Measurements from ENCODE around the gene PPM1G. TPM values are rescaled to one million over a fixed set of nuclear protein-coding genes. Genes with fewer than 3 reads are reported as not detected.

Gene PPM1G
- total RNA-seq, 1 donor from 2014 or later: 157 TPM

DNA sequence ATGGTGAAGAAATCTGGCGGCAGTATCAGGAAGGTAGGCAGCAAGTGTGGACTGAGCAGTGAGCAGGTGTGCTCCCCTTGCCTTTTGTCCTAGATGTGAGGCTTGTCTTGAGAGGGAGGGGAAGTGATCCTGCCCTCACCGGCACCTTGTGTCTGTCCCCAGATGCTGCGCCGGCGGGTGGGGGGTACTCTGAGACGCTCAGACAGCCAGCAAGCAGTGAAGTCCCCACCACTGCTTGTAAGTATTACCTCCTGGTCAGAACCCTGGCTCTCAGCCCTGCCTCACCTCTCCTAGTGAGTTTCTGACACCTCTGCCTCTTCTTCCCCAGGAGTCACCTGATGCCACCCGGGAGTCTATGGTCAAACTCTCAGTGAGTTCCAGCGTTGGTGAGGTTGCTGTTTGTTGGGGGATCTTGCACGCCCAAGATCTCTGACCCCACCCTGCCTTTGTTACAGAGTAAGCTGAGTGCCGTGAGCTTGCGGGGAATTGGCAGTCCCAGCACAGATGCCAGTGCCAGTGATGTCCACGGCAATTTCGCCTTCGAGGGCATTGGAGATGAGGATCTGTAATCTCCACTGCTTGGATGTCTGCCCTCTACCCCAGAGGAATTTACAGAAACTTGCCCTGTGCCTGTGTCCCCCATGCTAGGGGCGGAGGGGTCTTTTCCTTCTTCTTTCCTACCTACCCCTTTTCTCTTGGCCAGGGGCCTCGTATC is 33.1 kb downstream of the PPM1G start:
- peak overlapping the region; percentile 86 for H3K27ac Mint-ChIP-seq (ENCODE audit: unreplicated experiment)
- TF ChIP-seq, protein P1, sequence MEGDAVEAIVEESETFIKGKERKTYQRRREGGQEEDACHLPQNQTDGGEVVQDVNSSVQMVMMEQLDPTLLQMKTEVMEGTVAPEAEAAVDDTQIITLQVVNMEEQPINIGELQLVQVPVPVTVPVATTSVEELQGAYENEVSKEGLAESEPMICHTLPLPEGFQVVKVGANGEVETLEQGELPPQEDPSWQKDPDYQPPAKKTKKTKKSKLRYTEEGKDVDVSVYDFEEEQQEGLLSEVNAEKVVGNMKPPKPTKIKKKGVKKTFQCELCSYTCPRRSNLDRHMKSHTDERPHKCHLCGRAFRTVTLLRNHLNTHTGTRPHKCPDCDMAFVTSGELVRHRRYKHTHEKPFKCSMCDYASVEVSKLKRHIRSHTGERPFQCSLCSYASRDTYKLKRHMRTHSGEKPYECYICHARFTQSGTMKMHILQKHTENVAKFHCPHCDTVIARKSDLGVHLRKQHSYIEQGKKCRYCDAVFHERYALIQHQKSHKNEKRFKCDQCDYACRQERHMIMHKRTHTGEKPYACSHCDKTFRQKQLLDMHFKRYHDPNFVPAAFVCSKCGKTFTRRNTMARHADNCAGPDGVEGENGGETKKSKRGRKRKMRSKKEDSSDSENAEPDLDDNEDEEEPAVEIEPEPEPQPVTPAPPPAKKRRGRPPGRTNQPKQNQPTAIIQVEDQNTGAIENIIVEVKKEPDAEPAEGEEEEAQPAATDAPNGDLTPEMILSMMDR (conservative IDR thresholded peaks at IDR 0.05): no peak
- DNase-seq (ENCODE audit: low read depth, low spot score): no peak
- H3K9me3 Mint-ChIP-seq: no peaks in the 10 kb centered on the region
- H3K4me1 Mint-ChIP-seq: peaks cover 37% of the 10 kb centered on the region
- H3K36me3 Mint-ChIP-seq (ENCODE audit: low read depth): peaks cover 23% of the 10 kb centered on the region
- H3K4me3 Mint-ChIP-seq: peak overlapping the region; percentile 81
- peaks cover 15% of the 10 kb centered on the region for H3K27me3 Mint-ChIP-seq (ENCODE audit: low read depth)

DNA sequence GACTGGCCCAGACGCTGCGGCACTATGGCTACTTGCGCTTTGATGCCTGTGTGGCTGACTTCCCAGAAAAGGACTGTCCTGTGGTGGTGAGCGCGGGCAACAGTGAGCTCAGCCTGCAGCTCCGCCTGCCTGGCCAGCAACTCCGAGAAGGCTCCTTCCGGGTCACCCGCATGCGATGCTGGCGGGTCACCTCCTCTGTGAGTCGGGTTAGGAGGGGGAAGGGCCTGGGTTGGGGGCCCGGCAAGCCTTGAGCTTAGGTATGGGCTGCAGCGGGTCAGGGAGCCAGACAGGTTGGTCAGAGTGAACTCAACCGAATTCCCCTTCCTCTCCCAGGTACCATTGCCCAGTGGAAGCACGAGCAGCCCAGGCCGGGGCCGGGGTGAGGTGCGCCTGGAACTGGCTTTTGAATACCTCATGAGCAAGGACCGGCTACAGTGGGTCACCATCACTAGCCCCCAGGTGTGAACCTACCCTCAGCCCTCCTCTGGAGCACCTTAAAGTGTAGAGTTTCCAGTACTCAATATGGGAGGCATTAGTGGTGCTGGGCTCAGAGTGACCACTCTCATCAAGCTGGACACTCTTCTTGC is 33.8 kb downstream of the PPM1G start:
- Mint-ChIP-seq H3K27ac (ENCODE audit: unreplicated experiment) (peak overlapping the region; percentile 57), H3K4me3 (peak overlapping the region; percentile 81), H3K27me3 (ENCODE audit: low read depth) (peaks cover 17% of the 10 kb centered on the region), H3K36me3 (ENCODE audit: low read depth) (peaks cover 22% of the 10 kb centered on the region), H3K9me3 (no peaks in the 10 kb centered on the region), H3K4me1 (peaks cover 33% of the 10 kb centered on the region)
- DNase-seq (ENCODE audit: low read depth, low spot score): no peak
- TF ChIP-seq, protein P1 (conservative IDR thresholded peaks at IDR 0.05): no peak

DNA sequence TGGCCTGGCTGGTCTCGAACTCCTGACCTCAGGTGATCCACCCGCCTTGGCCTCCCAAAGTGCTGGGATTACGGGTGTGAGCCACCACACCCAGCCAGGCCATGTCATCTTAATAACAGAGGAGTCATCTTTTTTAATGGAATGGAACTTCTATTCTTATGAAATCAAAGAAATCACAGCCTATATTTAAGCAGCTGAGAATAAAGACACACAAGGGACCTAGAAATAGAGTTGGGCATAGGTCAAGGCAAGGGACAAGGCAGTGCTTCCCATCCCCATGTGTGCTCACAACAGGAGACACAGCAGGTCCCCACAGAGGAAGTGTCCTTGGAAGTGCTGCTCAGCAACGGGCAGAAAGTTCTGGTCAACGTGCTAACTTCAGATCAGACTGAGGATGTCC is 35.8 kb downstream of the PPM1G start:
- no peak overlapping the region for H3K27ac Mint-ChIP-seq (ENCODE audit: unreplicated experiment)
- peaks cover 24% of the 10 kb centered on the region for H3K36me3 Mint-ChIP-seq (ENCODE audit: low read depth)
- TF ChIP-seq, protein P1 (conservative IDR thresholded peaks at IDR 0.05): no peak
- no peak for DNase-seq (ENCODE audit: low read depth, low spot score)
- H3K27me3 Mint-ChIP-seq (ENCODE audit: low read depth): peaks cover 11% of the 10 kb centered on the region
- peak overlapping the region; percentile 68 for H3K4me3 Mint-ChIP-seq
- no peaks in the 10 kb centered on the region for H3K9me3 Mint-ChIP-seq
- peaks cover 34% of the 10 kb centered on the region for H3K4me1 Mint-ChIP-seq

DNA sequence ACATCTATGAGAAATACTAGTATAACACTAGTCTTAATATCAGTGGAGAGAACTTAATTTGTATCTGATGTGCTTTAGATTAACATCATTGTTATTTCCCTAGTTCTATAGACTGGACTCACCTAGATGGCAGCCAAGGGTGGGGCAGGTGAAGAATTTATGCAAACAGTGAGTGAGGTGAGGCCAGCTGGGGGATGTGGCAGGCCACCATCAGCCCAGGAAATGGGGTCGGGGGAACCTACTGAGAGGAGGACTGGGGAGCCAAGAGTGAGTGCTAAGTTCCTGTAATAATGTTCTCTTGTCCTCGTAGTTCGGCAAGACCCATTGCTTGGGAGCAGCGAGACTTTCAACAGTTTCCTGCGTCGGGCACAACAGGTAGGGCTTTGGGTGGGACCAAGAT is 36.5 kb downstream of the PPM1G start:
- no peak for DNase-seq (ENCODE audit: low read depth, low spot score)
- H3K27me3 Mint-ChIP-seq (ENCODE audit: low read depth): peaks cover 11% of the 10 kb centered on the region
- H3K27ac Mint-ChIP-seq (ENCODE audit: unreplicated experiment): no peak overlapping the region
- TF ChIP-seq, protein P1 (conservative IDR thresholded peaks at IDR 0.05): no peak
- H3K4me1 Mint-ChIP-seq: peaks cover 36% of the 10 kb centered on the region
- H3K36me3 Mint-ChIP-seq (ENCODE audit: low read depth): peaks cover 24% of the 10 kb centered on the region
- H3K9me3 Mint-ChIP-seq: no peaks in the 10 kb centered on the region
- peak overlapping the region; percentile 98 for H3K4me3 Mint-ChIP-seq

DNA sequence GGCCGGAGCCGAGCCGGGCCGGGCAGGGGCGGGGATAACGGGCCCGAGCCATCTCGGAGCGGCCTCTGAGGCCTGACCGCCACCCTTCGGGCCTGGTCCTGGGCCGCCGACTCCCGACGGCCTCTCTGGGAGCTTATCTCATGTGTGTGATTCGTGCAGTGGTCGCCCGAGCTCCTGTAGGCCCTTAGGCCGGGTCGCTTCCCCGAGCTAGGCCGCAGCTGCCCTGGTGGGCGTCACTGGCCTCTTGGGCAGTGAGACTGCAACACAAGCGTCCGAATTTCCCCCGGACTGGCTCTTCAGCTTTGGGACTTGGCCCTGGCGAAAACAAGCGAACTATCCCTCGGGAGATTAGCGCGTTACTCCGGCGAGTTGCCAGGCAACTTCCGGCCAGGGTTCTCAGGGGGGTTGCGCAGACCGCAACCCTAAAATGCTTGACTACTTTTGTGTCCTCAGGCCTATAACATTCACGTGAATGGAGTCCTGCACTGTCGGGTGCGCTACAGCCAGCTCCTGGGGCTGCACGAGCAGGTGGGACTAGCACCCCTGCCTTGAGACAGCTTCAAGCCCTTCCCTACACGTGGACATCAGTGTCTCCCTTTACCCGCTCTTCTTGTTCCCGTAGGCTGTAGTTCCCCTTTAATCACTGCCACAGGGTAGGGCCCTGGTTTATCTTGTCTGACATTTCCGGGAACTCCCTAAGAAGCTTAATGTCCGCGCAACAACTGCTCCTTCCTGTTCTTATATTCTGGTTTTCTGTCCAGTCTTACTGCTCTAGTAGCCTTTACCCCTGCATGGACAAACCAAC is 38.4 kb downstream of the PPM1G start:
- H3K9me3 Mint-ChIP-seq: no peaks in the 10 kb centered on the region
- H3K27me3 Mint-ChIP-seq (ENCODE audit: low read depth): peaks cover 9% of the 10 kb centered on the region
- peak overlapping the region; percentile 98 for H3K4me3 Mint-ChIP-seq
- TF ChIP-seq, protein P1 (conservative IDR thresholded peaks at IDR 0.05): no peak
- peaks cover 36% of the 10 kb centered on the region for H3K4me1 Mint-ChIP-seq
- peak overlapping the region; percentile 99 for H3K27ac Mint-ChIP-seq (ENCODE audit: unreplicated experiment)
- no peak for DNase-seq (ENCODE audit: low read depth, low spot score)
- H3K36me3 Mint-ChIP-seq (ENCODE audit: low read depth): peaks cover 31% of the 10 kb centered on the region
